Karpas-422 (cell line): ENCODE results near the gene GDE1. TPM values are rescaled to one million over a fixed set of nuclear protein-coding genes. Genes with fewer than 3 reads are reported as not detected.

ENCODE experiments used
- DNase-seq: peaks from one replicate; pipeline ENCODE4 v3.0.0-alpha.2; 2015
- H2AFZ ChIP-seq: fragments of 200-600 bp; sonication (generic); 2 replicates; pipeline ENCODE4 v1.6.1; 2014; ENCODE audit warnings: antibody characterized with exemption, low read length, mixed read lengths
- H3K27ac ChIP-seq: fragments of 200-600 bp; sonication (generic); 2 replicates; pipeline ENCODE4 v1.5.1; 2014; ENCODE audit warnings: mild to moderate bottlenecking, low read length, moderate library complexity
- H3K27me3 ChIP-seq: fragments of 200-600 bp; sonication (generic); 2 replicates; pipeline ENCODE4 v1.6.1; 2014; ENCODE audit warnings: low read length, mixed read lengths
- H3K36me3 ChIP-seq: fragments of 200-600 bp; sonication (generic); 2 replicates; pipeline ENCODE4 v1.6.1; 2014; ENCODE audit warnings: low read length, mixed read lengths; ENCODE audit not compliant: insufficient read depth
- H3K4me1 ChIP-seq: fragments of 200-600 bp; sonication (generic); 2 replicates; pipeline ENCODE4 v1.6.1; 2014; ENCODE audit warnings: mild to moderate bottlenecking, low read length, mixed read lengths
- H3K4me2 ChIP-seq: fragments of 200-600 bp; sonication (generic); 2 replicates; pipeline ENCODE4 v1.6.1; 2014; ENCODE audit warnings: low read length, low read depth, mild to moderate bottlenecking; ENCODE audit not compliant: poor library complexity, severe bottlenecking
- H3K4me3 ChIP-seq: fragments of 200-600 bp; sonication (generic); 2 replicates; pipeline ENCODE4 v1.5.1; 2014; ENCODE audit warnings: mild to moderate bottlenecking, antibody characterized with exemption, low read length, mixed read lengths
- H3K79me2 ChIP-seq: fragments of 200-600 bp; sonication (generic); 2 replicates; pipeline ENCODE4 v1.6.1; 2014; ENCODE audit warnings: mild to moderate bottlenecking, low read length, mixed read lengths
- H3K9ac ChIP-seq: fragments of 200-600 bp; sonication (generic); 2 replicates; pipeline ENCODE4 v1.6.0; 2014; ENCODE audit warnings: low read length
- H3K9me2 ChIP-seq: fragments of 200-600 bp; sonication (generic), shearing (Covaris generic); replicated peaks from 2 replicates; pipeline ENCODE4 v1.6.0; 2014; ENCODE audit warnings: mild to moderate bottlenecking, low read length, moderate library complexity; ENCODE audit not compliant: insufficient read depth
- H3K9me3 ChIP-seq: fragments of 300-700, 200-600 bp; sonication (generic); 2 replicates; pipeline ENCODE4 v1.6.1; 2014; ENCODE audit warnings: low read length, mixed read lengths
- H4K20me1 ChIP-seq: fragments of 200-600 bp; sonication (generic); 2 replicates; pipeline ENCODE4 v1.6.1; 2014; ENCODE audit warnings: mild to moderate bottlenecking, antibody characterized with exemption, low read length, low read depth; ENCODE audit not compliant: insufficient read depth
- total RNA-seq: library from RNA; depleted of rRNA; stranded (reverse); fragments of >200 nt; shearing (Covaris generic); gene quantifications from 2 replicates; pipeline ENCODE4 v1.2.3, GENCODE V29; 2014; ENCODE audit warnings: low replicate concordance

Gene GDE1
- total RNA-seq, 1 experiment from 2014 or later, result 40.6 TPM

DNA sequence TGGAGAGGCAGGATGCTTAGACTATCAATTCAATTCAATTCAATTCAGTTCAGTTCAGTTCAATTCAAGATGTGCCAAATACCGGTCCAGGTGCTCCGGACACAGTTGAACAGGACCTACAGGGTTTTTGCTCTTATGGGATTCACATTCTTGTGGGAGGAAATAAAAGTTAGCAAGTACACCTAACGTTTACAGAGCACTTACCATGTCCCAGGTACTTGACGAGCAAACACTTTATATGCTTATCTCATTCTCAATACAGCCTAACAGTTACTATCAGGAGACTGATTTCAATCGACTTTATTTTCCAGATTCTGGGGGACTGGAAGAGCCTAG, 467 bp upstream of the GDE1 start:
- H3K79me2 ChIP-seq, result peaks cover 80% of the 10 kb centered on the region
- peak overlapping the region; percentile 79 for H3K4me3 ChIP-seq
- peak overlapping the region; percentile 91 for H3K9ac ChIP-seq

DNA sequence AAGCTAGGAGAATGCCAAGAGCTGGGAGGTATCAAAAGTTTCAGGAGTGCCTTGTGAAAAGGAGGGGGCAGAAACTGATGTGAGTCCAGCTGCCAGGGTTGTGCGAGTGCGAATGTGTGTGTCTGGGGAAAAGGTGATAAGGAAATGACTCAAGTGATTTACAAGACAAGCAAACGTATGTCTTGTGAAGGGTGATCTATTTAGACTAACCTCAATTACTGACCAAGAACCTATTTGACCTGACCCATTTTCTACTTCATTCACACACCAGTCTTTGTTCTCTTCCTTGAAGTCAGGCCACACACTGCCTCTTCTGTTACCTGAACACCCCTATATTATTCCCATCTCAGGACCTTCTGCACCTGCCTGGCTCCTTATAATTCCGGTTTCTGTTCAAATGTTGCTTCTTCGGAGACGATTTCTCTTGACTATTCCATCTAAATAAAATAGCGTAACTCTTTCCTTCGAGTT, 1.0 kb downstream of the GDE1 start:
- DNase-seq, result peak; percentile 57
- peak overlapping the region; percentile 91 for H3K9ac ChIP-seq
- no peaks in the 10 kb centered on the region for H3K9me2 ChIP-seq
- H3K27me3 ChIP-seq, result no peaks in the 10 kb centered on the region
- no peaks in the 10 kb centered on the region for H3K9me3 ChIP-seq
- peak overlapping the region; percentile 78 for H3K27ac ChIP-seq
- peaks cover 25% of the 10 kb centered on the region; the same call in 1 of the 2 replicates for H3K36me3 ChIP-seq
- H3K4me2 ChIP-seq, result peak overlapping the region; percentile 89
- H2AFZ ChIP-seq, result no peak overlapping the region
- peaks cover 56% of the 10 kb centered on the region for H3K4me1 ChIP-seq
- H3K79me2 ChIP-seq, result peaks cover 81% of the 10 kb centered on the region
- H4K20me1 ChIP-seq, result peaks cover 7% of the 10 kb centered on the region
- H3K4me3 ChIP-seq, result peak overlapping the region; percentile 79

More for the DNA sequence above, 467 bp upstream of the GDE1 start:
- Histone ChIP-seq H3K4me2 (peak overlapping the region; percentile 89), H3K4me1 (peaks cover 68% of the 10 kb centered on the region), H3K27ac (peak overlapping the region; percentile 78), H3K27me3 (no peaks in the 10 kb centered on the region), H4K20me1 (peaks cover 7% of the 10 kb centered on the region), H3K9me3 (no peaks in the 10 kb centered on the region), H2AFZ (peak overlapping the region; percentile 87; the same call in 1 of the 2 replicates), H3K9me2 (no peaks in the 10 kb centered on the region), H3K36me3 (peaks cover 16% of the 10 kb centered on the region; the same call in 1 of the 2 replicates)
- DNase-seq, result no peak

DNA sequence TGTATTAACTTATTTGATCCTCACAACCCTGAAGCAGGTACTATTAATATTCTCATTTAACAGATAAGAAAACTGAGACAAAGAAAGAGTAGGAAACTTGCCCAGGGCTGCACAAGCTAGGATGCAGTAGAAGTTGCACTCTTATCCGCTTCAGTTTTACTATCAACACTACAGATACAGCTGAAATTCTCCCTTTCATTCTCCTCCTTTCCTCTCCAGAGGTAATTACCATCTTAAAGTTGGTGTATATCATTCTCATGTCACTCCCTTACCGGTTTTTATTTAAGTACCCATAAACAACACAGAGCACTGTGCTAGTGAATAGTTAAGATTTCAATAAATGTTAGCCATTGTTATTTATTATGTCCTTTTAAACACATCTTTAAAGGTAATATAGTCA, 3.5 kb downstream of the GDE1 start:
- Histone ChIP-seq H3K27me3 (no peaks in the 10 kb centered on the region), H2AFZ (no peak overlapping the region), H3K4me1 (peaks cover 43% of the 10 kb centered on the region), H3K9me3 (no peaks in the 10 kb centered on the region), H3K4me3 (no peak overlapping the region), H3K4me2 (peak overlapping the region; percentile 17), H3K27ac (no peak overlapping the region), H4K20me1 (peaks cover 7% of the 10 kb centered on the region), H3K9ac (no peak overlapping the region), H3K9me2 (no peaks in the 10 kb centered on the region), H3K79me2 (peaks cover 83% of the 10 kb centered on the region), H3K36me3 (peaks cover 48% of the 10 kb centered on the region)
- DNase-seq, result no peak

DNA sequence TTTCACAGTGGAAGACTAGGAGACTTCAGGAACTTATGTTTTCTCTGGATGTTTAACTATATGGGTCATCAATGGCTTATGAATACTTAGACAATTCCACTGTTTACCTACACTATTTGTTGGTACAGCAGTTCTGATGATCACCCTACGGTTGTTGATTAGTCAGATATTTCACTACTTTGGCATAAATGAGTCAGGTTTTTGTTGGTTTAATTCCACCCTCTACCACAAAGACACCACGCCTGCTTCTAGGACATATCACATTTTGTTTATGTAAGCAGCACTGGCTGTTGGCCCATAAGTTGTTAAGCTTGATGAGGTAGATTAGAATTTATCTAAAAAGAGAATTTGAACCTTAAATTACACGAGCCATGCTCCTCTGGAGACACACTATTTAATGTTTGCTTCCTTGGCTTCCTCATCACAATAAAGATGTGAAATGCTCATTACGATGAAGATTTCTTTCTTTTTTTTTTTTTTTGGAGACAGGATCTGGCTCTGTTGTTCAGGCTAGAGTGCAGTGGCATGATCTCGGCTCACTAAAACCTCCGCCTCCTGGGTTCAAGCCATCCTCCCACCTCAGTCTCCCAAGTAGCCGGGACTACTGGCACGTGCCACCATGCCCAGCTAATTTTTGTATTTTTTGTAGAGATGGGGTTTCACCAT, 4.3 kb downstream of the GDE1 start:
- no peaks in the 10 kb centered on the region for H3K9me2 ChIP-seq
- peak; percentile 14 for DNase-seq
- peaks cover 7% of the 10 kb centered on the region for H4K20me1 ChIP-seq
- no peak overlapping the region for H3K27ac ChIP-seq
- H3K4me1 ChIP-seq, result peaks cover 35% of the 10 kb centered on the region
- no peak overlapping the region for H2AFZ ChIP-seq
- no peaks in the 10 kb centered on the region for H3K9me3 ChIP-seq
- peaks cover 57% of the 10 kb centered on the region for H3K36me3 ChIP-seq
- H3K27me3 ChIP-seq, result no peaks in the 10 kb centered on the region
- peaks cover 92% of the 10 kb centered on the region for H3K79me2 ChIP-seq
- H3K9ac ChIP-seq, result no peak overlapping the region
- no peak overlapping the region for H3K4me3 ChIP-seq
- H3K4me2 ChIP-seq, result no peak overlapping the region

DNA sequence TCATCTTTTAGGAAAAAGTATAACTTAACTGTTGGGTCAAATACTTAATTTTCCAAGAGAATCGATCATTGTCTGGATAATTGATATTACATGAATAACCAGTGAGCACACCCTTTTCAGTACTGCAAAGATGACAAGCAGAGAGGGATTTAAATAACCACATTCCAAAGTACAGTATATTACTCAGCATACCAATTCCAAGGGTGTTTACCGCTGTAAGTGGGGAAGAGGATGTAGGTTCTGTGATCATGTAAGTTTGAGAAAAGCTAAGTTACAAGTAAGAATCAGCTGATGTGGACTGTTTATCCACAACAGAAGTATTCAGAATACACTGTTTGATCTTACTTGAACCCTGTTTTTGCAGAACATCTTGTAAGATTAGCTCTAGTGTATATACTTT, 6.1 kb downstream of the GDE1 start:
- Histone ChIP-seq H3K4me3 (no peak overlapping the region), H3K27me3 (no peaks in the 10 kb centered on the region), H3K9ac (no peak overlapping the region), H3K36me3 (peaks cover 71% of the 10 kb centered on the region), H2AFZ (no peak overlapping the region), H3K27ac (no peak overlapping the region), H4K20me1 (peaks cover 7% of the 10 kb centered on the region), H3K79me2 (peaks cover 92% of the 10 kb centered on the region), H3K4me1 (peaks cover 27% of the 10 kb centered on the region), H3K9me2 (no peaks in the 10 kb centered on the region), H3K9me3 (no peaks in the 10 kb centered on the region), H3K4me2 (no peak overlapping the region)
- DNase-seq, result no peak

DNA sequence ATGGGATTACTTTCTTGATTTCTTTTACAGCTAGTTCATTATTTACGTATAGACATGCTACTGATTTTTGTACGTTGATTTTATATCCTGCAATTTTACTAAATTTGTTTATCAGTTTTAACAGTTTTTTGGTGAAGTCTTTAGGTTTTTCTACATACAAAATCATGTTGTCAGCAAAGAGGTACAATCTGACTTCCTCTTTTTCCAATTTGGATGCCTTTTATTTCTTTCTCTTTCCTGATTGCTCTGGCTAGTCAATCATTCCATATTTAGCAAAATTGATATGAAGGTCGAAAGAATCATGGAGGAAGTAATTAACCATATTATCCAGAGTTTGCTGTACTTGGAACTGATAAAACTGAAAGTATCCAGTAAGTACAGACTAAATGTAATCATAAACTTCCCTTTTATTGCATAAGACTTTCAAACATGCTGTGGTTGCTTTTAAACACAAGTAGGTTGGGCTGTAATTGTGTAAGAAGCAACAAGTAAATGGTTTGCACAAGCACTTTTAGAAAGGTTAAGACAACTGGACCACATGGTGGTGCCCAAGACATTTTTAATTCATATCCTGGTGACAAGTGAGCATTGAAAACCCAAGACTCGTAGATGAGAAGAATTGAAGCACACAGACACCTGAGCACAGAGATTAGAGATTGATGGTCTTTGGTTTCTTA, 8.4 kb downstream of the GDE1 start:
- peaks cover 79% of the 10 kb centered on the region for H3K36me3 ChIP-seq
- no peaks in the 10 kb centered on the region for H3K27me3 ChIP-seq
- H3K79me2 ChIP-seq, result peaks cover 75% of the 10 kb centered on the region
- no peak for DNase-seq
- no peak overlapping the region for H3K4me3 ChIP-seq
- no peak overlapping the region for H3K9ac ChIP-seq
- no peak overlapping the region for H2AFZ ChIP-seq
- no peaks in the 10 kb centered on the region for H3K9me3 ChIP-seq
- H3K9me2 ChIP-seq, result no peaks in the 10 kb centered on the region
- no peak overlapping the region for H3K4me2 ChIP-seq
- peaks cover 2% of the 10 kb centered on the region; the same call in 1 of the 2 replicates for H4K20me1 ChIP-seq
- H3K4me1 ChIP-seq, result peaks cover 7% of the 10 kb centered on the region; the same call in 1 of the 2 replicates
- H3K27ac ChIP-seq, result no peak overlapping the region

DNA sequence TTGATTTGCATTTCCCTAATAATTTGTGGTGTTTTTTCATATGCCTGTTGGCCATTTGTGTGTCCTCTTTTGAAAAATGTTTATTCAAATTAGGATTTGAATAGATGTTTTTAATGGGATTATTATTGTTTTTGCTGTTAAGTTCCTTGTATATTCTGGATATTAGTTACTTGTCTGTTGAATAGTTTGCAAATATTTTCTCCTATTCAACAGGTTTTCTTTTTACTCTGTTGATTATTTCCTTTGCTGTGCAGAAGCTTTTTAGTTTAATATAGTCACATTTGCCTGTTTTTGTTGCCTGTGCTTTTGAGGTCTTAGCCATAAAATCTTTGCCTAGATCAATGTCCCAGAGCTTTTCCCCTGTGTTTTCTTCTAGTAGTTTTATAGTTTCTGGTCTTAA, 9.6 kb downstream of the GDE1 start:
- H3K4me3 ChIP-seq, result no peak overlapping the region
- no peak overlapping the region for H2AFZ ChIP-seq
- H3K36me3 ChIP-seq, result peaks cover 83% of the 10 kb centered on the region
- H3K4me2 ChIP-seq, result no peak overlapping the region
- no peaks in the 10 kb centered on the region for H3K4me1 ChIP-seq
- peak; percentile 7 for DNase-seq
- no peak overlapping the region for H3K27ac ChIP-seq
- H3K9me3 ChIP-seq, result no peaks in the 10 kb centered on the region
- no peak overlapping the region for H3K9ac ChIP-seq
- no peaks in the 10 kb centered on the region for H3K9me2 ChIP-seq
- no peaks in the 10 kb centered on the region for H4K20me1 ChIP-seq
- peaks cover 74% of the 10 kb centered on the region for H3K79me2 ChIP-seq
- H3K27me3 ChIP-seq, result no peaks in the 10 kb centered on the region

DNA sequence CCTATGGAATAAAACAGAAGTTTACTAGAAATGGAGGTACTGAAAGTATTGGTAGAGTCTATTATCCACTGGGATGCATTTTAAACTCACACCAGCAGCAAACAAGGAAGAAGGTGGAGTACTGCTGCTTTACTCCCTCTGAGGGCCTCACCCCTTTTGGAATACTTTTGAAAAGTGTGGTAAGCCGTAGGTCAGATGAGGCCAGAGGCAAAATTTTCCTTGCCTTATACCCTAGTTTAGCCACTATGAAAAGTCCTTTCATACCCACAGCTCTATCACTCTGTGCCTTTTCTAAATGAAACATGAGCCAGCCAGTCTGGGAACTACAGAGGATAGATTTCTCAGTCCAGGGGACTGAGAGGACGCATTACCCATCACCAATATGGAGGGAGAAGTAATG, 14.0 kb downstream of the GDE1 start:
- no peak overlapping the region for H3K27ac ChIP-seq
- no peaks in the 10 kb centered on the region for H3K27me3 ChIP-seq
- no peak overlapping the region for H3K9ac ChIP-seq
- no peaks in the 10 kb centered on the region for H3K9me2 ChIP-seq
- H3K4me3 ChIP-seq, result no peak overlapping the region
- no peak overlapping the region for H2AFZ ChIP-seq
- no peak overlapping the region for H3K4me2 ChIP-seq
- no peaks in the 10 kb centered on the region for H4K20me1 ChIP-seq
- peaks cover 31% of the 10 kb centered on the region for H3K79me2 ChIP-seq
- H3K36me3 ChIP-seq, result peaks cover 62% of the 10 kb centered on the region
- peak; percentile 35 for DNase-seq
- H3K9me3 ChIP-seq, result no peaks in the 10 kb centered on the region
- no peaks in the 10 kb centered on the region for H3K4me1 ChIP-seq
